WERI-Rb-1 (cell line): ENCODE data around the gene ZFR2.
"Not testable (repeated sequence)": the region's sequence is repeated elsewhere in the genome, so short reads cannot be mapped to it uniquely, and the experiment has no call there.

Experiments used
- DNase-seq: peaks from one replicate; pipeline ENCODE4 v3.0.0-alpha.2; 2020
- H3K27ac ChIP-seq: fragments of 250-450 bp; sonication (Bioruptor Pico); 2 replicates; pipeline ENCODE4 v1.5.1; 2020; ENCODE audit warnings: mild to moderate bottlenecking, moderate library complexity
- H3K27me3 ChIP-seq: fragments of 250-450 bp; sonication (Bioruptor Pico); 2 replicates; pipeline ENCODE4 v1.5.1; 2021; ENCODE audit warnings: mild to moderate bottlenecking, low read depth, moderate library complexity; ENCODE audit not compliant: insufficient read depth, severe bottlenecking
- H3K36me3 ChIP-seq: fragments of 250-450 bp; sonication (Bioruptor Pico); 2 replicates; pipeline ENCODE4 v1.5.1; 2020; ENCODE audit warnings: mild to moderate bottlenecking, moderate library complexity
- H3K4me3 ChIP-seq: 2 replicates; pipeline ENCODE4 v1.5.1; 2011; ENCODE audit warnings: low read depth, mild to moderate bottlenecking, control low read depth, low read length
- H3K9me3 ChIP-seq: fragments of 250-450 bp; sonication (Bioruptor Pico); 2 replicates; pipeline ENCODE4 v1.5.1; 2021; ENCODE audit warnings: mild to moderate bottlenecking, moderate library complexity; ENCODE audit not compliant: severe bottlenecking
- CTCF ChIP-seq: IDR thresholded peaks from 2 replicates; pipeline ENCODE4 v1.5.1; 2011; ENCODE audit warnings: low read depth, mild to moderate bottlenecking, control low read depth, inconsistent platforms, low read length

The ZFR2 gene

GRCh38 chr19:3816566-3817218, 52.1 kb downstream of the ZFR2 start:
- H3K4me3 ChIP-seq = no peak overlapping the region
- no peaks in the 10 kb centered on the region for H3K36me3 ChIP-seq
- no peak for TF ChIP-seq CTCF
- no peak overlapping the region; the same call in 1 of the 2 replicates for H3K27ac ChIP-seq
- H3K27me3 ChIP-seq = no peaks in the 10 kb centered on the region
- no peak for DNase-seq
- H3K9me3 ChIP-seq = no peaks in the 10 kb centered on the region

GRCh38 chr19:3816148-3816547, 52.7 kb downstream of the ZFR2 start:
- not testable (repeated sequence) for H3K27ac ChIP-seq, H3K9me3 ChIP-seq, DNase-seq, H3K4me3 ChIP-seq, H3K36me3 ChIP-seq, H3K27me3 ChIP-seq

GRCh38 chr19:3814648-3815047, 54.2 kb downstream of the ZFR2 start:
- H3K27me3 ChIP-seq = no peaks in the 10 kb centered on the region

GRCh38 chr19:3813473-3814392, 55.1 kb downstream of the ZFR2 start:
- Histone ChIP-seq H3K27ac (no peak overlapping the region), H3K36me3 (no peaks in the 10 kb centered on the region), H3K9me3 (no peaks in the 10 kb centered on the region), H3K27me3 (no peaks in the 10 kb centered on the region), H3K4me3 (no peak overlapping the region)
- TF ChIP-seq CTCF = no peak
- no peak for DNase-seq

More at GRCh38 chr19:3814648-3815047, 54.2 kb downstream of the ZFR2 start:
- Histone ChIP-seq H3K36me3 (no peaks in the 10 kb centered on the region), H3K9me3 (no peaks in the 10 kb centered on the region), H3K4me3 (no peak overlapping the region), H3K27ac (no peak overlapping the region)
- no peak for TF ChIP-seq CTCF
- DNase-seq = no peak

- Histone ChIP-seq H3K27me3 (no peaks in the 10 kb centered on the region), H3K27ac (no peak overlapping the region), H3K4me3 (no peak overlapping the region), H3K36me3 (no peaks in the 10 kb centered on the region), H3K9me3 (no peaks in the 10 kb centered on the region)
- no peak for TF ChIP-seq CTCF
- DNase-seq = no peak
These were observed 58.0 kb downstream of the ZFR2 start for GRCh38 chr19:3810708-3811355.
